H1 (cell line): ENCODE measurements around the gene ABI3. TPM values are rescaled to one million over a fixed set of nuclear protein-coding genes. Genes with fewer than 3 reads are reported as not detected.

Experiments
- CTCF ChIA-PET: fragments of 300-600 bp; sonication (Branson Sonifier 250); formaldehyde crosslinking; loops from one replicate; lab custom pipeline; 2021; ENCODE audit not compliant: partially characterized antibody; lab: Charles Lee
- POLR2A ChIA-PET: fragments of 300-600 bp; sonication (Branson Sonifier 250); formaldehyde crosslinking; loops from one replicate; lab custom pipeline; 2021; ENCODE audit warnings: inconsistent platforms; ENCODE audit not compliant: partially characterized antibody; lab: Charles Lee
- DNase-seq, 2 experiments: peaks; one replicate each; pipeline versions ENCODE4 v3.0.0 to v3.0.0-alpha.2; 2010 to 2022; ENCODE audit warnings: low spot score in 2 of 2, low read depth in 1 of 2, mixed read lengths in 1 of 2
- FAIRE-seq: peaks from 2 replicates; lab custom pipeline; 2011; peaks lifted over from hg19 to GRCh38; lab: Jason Lieb, UNC
- H2AFZ ChIP-seq: 2 replicates; pipeline ENCODE4 v1.8.1; 2012; ENCODE audit warnings: low read length, inconsistent platforms
- H2AK5ac ChIP-seq: 2 replicates; pipeline ENCODE4 v1.6.1; 2013; ENCODE audit warnings: low read depth, low read length
- H2BK120ac ChIP-seq: replicated peaks from 2 replicates; pipeline ENCODE3; 2013; ENCODE audit warnings: low read depth, low read length, inconsistent platforms
- H2BK12ac ChIP-seq: 2 replicates; pipeline ENCODE4 v1.6.1; 2013; ENCODE audit warnings: low read depth, low read length
- H2BK15ac ChIP-seq: 2 replicates; pipeline ENCODE4 v1.6.1; 2013; ENCODE audit warnings: low read length
- H2BK20ac ChIP-seq: 2 replicates; pipeline ENCODE4 v1.6.1; 2013; ENCODE audit warnings: low read length
- H2BK5ac ChIP-seq: 2 replicates; pipeline ENCODE4 v1.6.1; 2013; ENCODE audit warnings: low read depth, low read length
- H3K14ac ChIP-seq: 2 replicates; pipeline ENCODE4 v1.6.1; 2013; ENCODE audit warnings: inconsistent platforms; ENCODE audit not compliant: insufficient read length
- H3K18ac ChIP-seq: 2 replicates; pipeline ENCODE4 v1.6.1; 2013; ENCODE audit warnings: low read length; ENCODE audit errors: extremely low read depth
- H3K23ac ChIP-seq: 2 replicates; pipeline ENCODE4 v1.6.1; 2013; ENCODE audit warnings: inconsistent platforms; ENCODE audit not compliant: insufficient read length
- H3K23me2 ChIP-seq: 2 replicates; pipeline ENCODE4 v1.6.1; 2013; ENCODE audit warnings: low read depth, low read length
- H3K27ac ChIP-seq: 2 replicates; pipeline ENCODE4 v1.6.1; 2011; ENCODE audit warnings: low read depth, low read length, inconsistent platforms
- H3K27me3 ChIP-seq, 4 experiments: replicated peaks in 1 of 4; 1 replicate in 1 of 4; 2 replicates in 3 of 4; pipeline versions ENCODE4 v1.6.1 to v1.8.1; 2011 to 2013; ENCODE audit warnings: low read length in 3 of 4, mild to moderate bottlenecking in 3 of 4, inconsistent platforms in 2 of 4, mixed read lengths in 2 of 4, moderate library complexity in 1 of 4; ENCODE audit not compliant: control insufficient read depth in 3 of 4, insufficient read depth in 3 of 4; ENCODE audit errors: extremely low read depth in 1 of 4
- H3K36me3 ChIP-seq, 4 experiments: 2 replicates each; pipeline versions ENCODE4 v1.6.1 to v1.8.1; 2011 to 2013; ENCODE audit warnings: mild to moderate bottlenecking in 4 of 4, low read length in 3 of 4, moderate library complexity in 2 of 4, control low read depth in 1 of 4, inconsistent platforms in 1 of 4; ENCODE audit not compliant: insufficient read depth in 4 of 4, control insufficient read depth in 2 of 4
- H3K4ac ChIP-seq: replicated peaks from 2 replicates; pipeline ENCODE3; 2013; ENCODE audit warnings: low read length, low read depth, mixed read lengths, inconsistent platforms; ENCODE audit not compliant: insufficient read length
- H3K4me1 ChIP-seq, 4 experiments: replicated peaks in 1 of 4; 1 replicate in 1 of 4; 2 replicates in 3 of 4; pipeline versions ENCODE4 v1.6.1 to v1.8.1; 2011 to 2013; ENCODE audit warnings: low read length in 3 of 4, inconsistent platforms in 2 of 4, mixed read lengths in 1 of 4; ENCODE audit not compliant: insufficient read depth in 4 of 4, control insufficient read depth in 3 of 4
- H3K4me2 ChIP-seq, 2 experiments: 2 replicates each; pipeline versions ENCODE4 v1.6.1 to v1.8.1; 2011 to 2013; ENCODE audit warnings: low read depth in 2 of 2, low read length in 2 of 2, control low read depth in 1 of 2, inconsistent platforms in 1 of 2, mild to moderate bottlenecking in 1 of 2; ENCODE audit not compliant: insufficient read depth in 1 of 2
- H3K4me3 ChIP-seq, 4 experiments: fragments of 200-600, 300-600 bp in 1 of 4; sonication (generic), shearing (Covaris generic), sonication (Bioruptor Twin) in 1 of 4; 2 replicates each; pipeline versions ENCODE4 v1.5.1 to v1.8.1; 2011 to 2016; ENCODE audit warnings: low read length in 4 of 4, low read depth in 3 of 4, control low read depth in 2 of 4, inconsistent platforms in 2 of 4, mild to moderate bottlenecking in 2 of 4, mixed read lengths in 1 of 4, moderate library complexity in 1 of 4; ENCODE audit not compliant: insufficient read depth in 2 of 4; ENCODE audit errors: extremely low read depth in 1 of 4
- H3K56ac ChIP-seq: replicated peaks from 2 replicates; pipeline ENCODE3; 2013; ENCODE audit warnings: low read depth, mild to moderate bottlenecking, mixed read lengths, low read length, inconsistent platforms; ENCODE audit not compliant: insufficient read length
- H3K79me1 ChIP-seq: 2 replicates; pipeline ENCODE4 v1.6.1; 2013; ENCODE audit warnings: low read depth, low read length, control low read depth
- H3K79me2 ChIP-seq, 2 experiments: 2 replicates each; pipeline versions ENCODE4 v1.6.1 to v1.8.1; 2012 to 2013; ENCODE audit warnings: low read length in 2 of 2, mild to moderate bottlenecking in 2 of 2, inconsistent platforms in 1 of 2; ENCODE audit not compliant: insufficient read depth in 2 of 2, control insufficient read depth in 1 of 2
- H3K9ac ChIP-seq, 4 experiments: replicated peaks in 1 of 4; 1 replicate in 1 of 4; 2 replicates in 3 of 4; pipeline versions ENCODE4 v1.6.1 to v1.8.1; 2011 to 2013; ENCODE audit warnings: low read depth in 3 of 4, low read length in 3 of 4, control low read depth in 2 of 4, mild to moderate bottlenecking in 2 of 4, moderate library complexity in 2 of 4, inconsistent platforms in 1 of 4; ENCODE audit errors: extremely low read depth in 1 of 4
- H3K9me3 ChIP-seq, 2 experiments: 2 replicates each; pipeline versions ENCODE4 v1.6.1 to v1.8.1; 2012 to 2013; ENCODE audit warnings: mild to moderate bottlenecking in 2 of 2, moderate library complexity in 2 of 2, control low read depth in 1 of 2, inconsistent platforms in 1 of 2, low read depth in 1 of 2, low read length in 1 of 2, mixed read lengths in 1 of 2; ENCODE audit not compliant: insufficient read depth in 2 of 2
- H4K20me1 ChIP-seq, 2 experiments: replicated peaks in 1 of 2; 2 replicates each; pipeline versions ENCODE3 to v1.8.1; 2011 to 2013; ENCODE audit warnings: inconsistent platforms in 2 of 2, low read length in 2 of 2, mild to moderate bottlenecking in 1 of 2; ENCODE audit not compliant: insufficient read depth in 2 of 2, control insufficient read depth in 1 of 2
- H4K5ac ChIP-seq: 2 replicates; pipeline ENCODE4 v1.6.1; 2013; ENCODE audit warnings: low read length, low read depth, mixed read lengths, inconsistent platforms; ENCODE audit not compliant: insufficient read length
- H4K8ac ChIP-seq: 2 replicates; pipeline ENCODE4 v1.8.0; 2013; ENCODE audit warnings: mild to moderate bottlenecking, moderate library complexity, low read length, inconsistent platforms; ENCODE audit not compliant: insufficient read depth; ENCODE audit errors: extremely low read depth
- H4K91ac ChIP-seq: replicated peaks from 2 replicates; pipeline ENCODE3; 2013; ENCODE audit warnings: low read length, mixed read lengths, inconsistent platforms; ENCODE audit not compliant: insufficient read length
- CHD2 ChIP-seq: IDR thresholded peaks from 2 replicates; pipeline ENCODE4 v1.6.1; 2012; ENCODE audit warnings: low read length, improper control_type of control experiment
- RXRA ChIP-seq: IDR thresholded peaks from 2 replicates; pipeline ENCODE4 v1.6.1; 2011; ENCODE audit warnings: low read depth, mild to moderate bottlenecking, low read length, moderate library complexity; ENCODE audit not compliant: insufficient read depth
- SIN3A ChIP-seq, 2 experiments: IDR thresholded peaks in 1 of 2; conservative IDR thresholded peaks in 1 of 2; 2 replicates each; pipeline ENCODE4 v1.6.1; 2011 to 2012; ENCODE audit warnings: low read length in 2 of 2, improper control_type of control experiment in 1 of 2, low read depth in 1 of 2, mild to moderate bottlenecking in 1 of 2
- WGBS, 2 experiments: shearing (Covaris generic) in 1 of 2; methylation state at CpG; one replicate each; pipeline versions ENCODE4 v1.1.6 to v1.1.7; 2013 to 2015; ENCODE audit warnings: low lambda C conversion rate in 2 of 2, mixed read lengths in 2 of 2, inconsistent platforms in 1 of 2, low coverage in 1 of 2, missing lambda C conversion rate in 1 of 2; ENCODE audit not compliant: insufficient replicate concordance in 2 of 2, insufficient coverage in 1 of 2, insufficient read length in 1 of 2; ENCODE audit errors: extremely low coverage in 1 of 2, missing lambda C conversion rate in 1 of 2; 5-methylcytosine and 5-hydroxymethylcytosine counted together
- polyA plus RNA-seq, 7 experiments: library from polyadenylated mRNA; depleted of rRNA in 3 of 7; stranded (reverse) in 5 of 7; unstranded in 2 of 7; fragments of >200 nt in 5 of 7; fragments of 200-250 nt in 2 of 7; gene quantifications; 1 replicate in 5 of 7; 2 replicates in 1 of 7; 4 replicates in 1 of 7; pipeline versions ENCODE4 v1.2.1 to v1.2.3, GENCODE V29; 2011 to 2013; ENCODE audit warnings: missing spikeins in 2 of 7, mixed read lengths in 2 of 7
- total RNA-seq: library from RNA; stranded (reverse); fragmentation: NEBNext Ultra II Directional; extraction: Animal tissue kit (Norgen Biotek cat#: 25700); gene quantifications from 2 replicates; pipeline ENCODE4 v1.2.1, GENCODE V29; 2021

ABI3 gene
- total and polyA plus RNA-seq, 2 of the 8 experiments (the other 6 are each of a cell fraction or from before 2014, with no cell fraction given) = 1.3 to 2.5 TPM

- Histone ChIP-seq H3K9ac (no peak overlapping the region), H4K91ac (no peak overlapping the region), H2BK5ac (no peak overlapping the region), H2BK20ac (no peak overlapping the region), H3K4me2 (no peak overlapping the region), H4K8ac (no peak overlapping the region), H2AFZ (no peak overlapping the region), H4K20me1 (no peaks in the 10 kb centered on the region), H2BK120ac (no peak overlapping the region), H3K4ac (no peak overlapping the region), H4K5ac (no peak overlapping the region), H3K27ac (no peak overlapping the region), H3K23ac (no peak overlapping the region), H3K9me3 (no peaks in the 10 kb centered on the region), H3K56ac (no peak overlapping the region), H2BK15ac (no peak overlapping the region), H2BK12ac (no peak overlapping the region), H2AK5ac (no peak overlapping the region), H3K79me1 (no peaks in the 10 kb centered on the region), H3K4me1 (no peaks in the 10 kb centered on the region; a peak in 1 of 7 replicates), H3K79me2 (no peaks in the 10 kb centered on the region), H3K18ac (no peak overlapping the region), H3K36me3 (no peaks in the 10 kb centered on the region), H3K23me2 (no peaks in the 10 kb centered on the region), H3K4me3 (no peak overlapping the region), H3K27me3 (no peaks in the 10 kb centered on the region), H3K14ac (no peak overlapping the region)
- no peak for FAIRE-seq
- no peak for TF ChIP-seq CHD2
- TF ChIP-seq RXRA = no peak
- no peak for TF ChIP-seq SIN3A (conservative IDR thresholded peaks at IDR 0.05 in 1 of 2, IDR thresholded peaks at IDR 0.05 in 1 of 2; ENCODE audit: low read depth in 1 of 2, low read length in 2 of 2)
- DNase-seq = no peak
- ChIA-PET CTCF (interaction anchor here (0.9 to 1.7 kb wide), 3 partner anchors 9 to 46 kb away, joined by 3 to 5 read pairs (median 3); no protein-coding TSS in a partner anchor), POLR2A (interaction anchor here (1.2 to 1.6 kb wide), 2 partner anchors 11 to 65 kb away, joined by 3 to 4 read pairs; no protein-coding TSS in a partner anchor)
- WGBS, 2 experiments = 84% methylated on average over 7 of the region's 7 CpGs; no CpG with 5 or more reads in 1 of the 2 experiments
Observed at GRCh38 chr17:49247944-49248343, 37.4 kb downstream of the ABI3 start.
